Fibroblast of pulmonary artery (primary cell): ENCODE measurements around the gene MTIF3.

Source experiments
- DNase-seq: peaks from one replicate; pipeline ENCODE4 v3.0.0-alpha.2; 2010; ENCODE audit warnings: low read depth
- H3K4me3 ChIP-seq: replicated peaks from 2 replicates; pipeline ENCODE4 v1.5.1; 2011; ENCODE audit warnings: low read depth, mild to moderate bottlenecking, control low read depth, low read length, moderate library complexity
- TF ChIP-seq, protein P1 (sequence below): IDR thresholded peaks from 2 replicates; pipeline ENCODE4 v1.5.1; 2011; ENCODE audit warnings: mild to moderate bottlenecking, control low read depth, low read length, inconsistent platforms; ENCODE audit errors: missing control alignments

MTIF3 gene

DNA sequence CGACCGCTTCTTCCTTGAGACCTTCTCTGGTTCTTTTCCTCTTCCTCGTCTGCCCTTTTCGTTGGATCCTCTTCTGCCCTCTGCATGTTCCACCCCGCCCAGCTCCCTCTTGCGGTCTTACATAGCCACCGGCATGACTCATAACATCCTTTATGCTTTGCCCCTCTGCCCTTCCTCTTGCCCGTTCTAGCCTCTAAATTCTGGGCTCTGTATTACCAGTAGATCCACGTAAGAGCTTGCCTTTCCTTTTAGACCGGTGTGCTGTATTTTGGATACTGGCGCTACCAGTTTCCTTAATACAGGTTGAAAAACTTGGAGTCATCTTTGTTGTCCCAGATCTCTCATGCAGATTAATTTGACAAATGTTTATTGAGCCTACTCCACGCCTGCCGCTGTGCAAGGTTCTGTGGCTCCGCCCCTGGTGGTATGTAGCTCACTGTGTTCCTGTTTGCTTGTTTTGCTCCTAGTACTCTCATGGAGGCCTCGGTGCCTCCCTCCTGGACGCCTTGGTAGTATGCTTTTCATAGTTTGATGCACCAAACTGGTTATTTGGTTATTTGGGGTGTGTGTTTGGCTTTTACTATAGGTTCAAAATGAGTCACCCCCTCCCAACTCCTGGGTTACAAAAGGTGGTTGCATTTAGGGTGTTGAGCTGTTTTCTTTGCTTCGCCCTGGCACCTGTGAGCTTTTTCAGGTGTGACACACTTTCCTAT, 24.3 kb downstream of the MTIF3 start:
- peak overlapping the region; percentile 67 for H3K4me3 ChIP-seq
- peak; percentile 77 for DNase-seq
- TF ChIP-seq, protein P1, sequence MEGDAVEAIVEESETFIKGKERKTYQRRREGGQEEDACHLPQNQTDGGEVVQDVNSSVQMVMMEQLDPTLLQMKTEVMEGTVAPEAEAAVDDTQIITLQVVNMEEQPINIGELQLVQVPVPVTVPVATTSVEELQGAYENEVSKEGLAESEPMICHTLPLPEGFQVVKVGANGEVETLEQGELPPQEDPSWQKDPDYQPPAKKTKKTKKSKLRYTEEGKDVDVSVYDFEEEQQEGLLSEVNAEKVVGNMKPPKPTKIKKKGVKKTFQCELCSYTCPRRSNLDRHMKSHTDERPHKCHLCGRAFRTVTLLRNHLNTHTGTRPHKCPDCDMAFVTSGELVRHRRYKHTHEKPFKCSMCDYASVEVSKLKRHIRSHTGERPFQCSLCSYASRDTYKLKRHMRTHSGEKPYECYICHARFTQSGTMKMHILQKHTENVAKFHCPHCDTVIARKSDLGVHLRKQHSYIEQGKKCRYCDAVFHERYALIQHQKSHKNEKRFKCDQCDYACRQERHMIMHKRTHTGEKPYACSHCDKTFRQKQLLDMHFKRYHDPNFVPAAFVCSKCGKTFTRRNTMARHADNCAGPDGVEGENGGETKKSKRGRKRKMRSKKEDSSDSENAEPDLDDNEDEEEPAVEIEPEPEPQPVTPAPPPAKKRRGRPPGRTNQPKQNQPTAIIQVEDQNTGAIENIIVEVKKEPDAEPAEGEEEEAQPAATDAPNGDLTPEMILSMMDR: peak; percentile 58

DNA sequence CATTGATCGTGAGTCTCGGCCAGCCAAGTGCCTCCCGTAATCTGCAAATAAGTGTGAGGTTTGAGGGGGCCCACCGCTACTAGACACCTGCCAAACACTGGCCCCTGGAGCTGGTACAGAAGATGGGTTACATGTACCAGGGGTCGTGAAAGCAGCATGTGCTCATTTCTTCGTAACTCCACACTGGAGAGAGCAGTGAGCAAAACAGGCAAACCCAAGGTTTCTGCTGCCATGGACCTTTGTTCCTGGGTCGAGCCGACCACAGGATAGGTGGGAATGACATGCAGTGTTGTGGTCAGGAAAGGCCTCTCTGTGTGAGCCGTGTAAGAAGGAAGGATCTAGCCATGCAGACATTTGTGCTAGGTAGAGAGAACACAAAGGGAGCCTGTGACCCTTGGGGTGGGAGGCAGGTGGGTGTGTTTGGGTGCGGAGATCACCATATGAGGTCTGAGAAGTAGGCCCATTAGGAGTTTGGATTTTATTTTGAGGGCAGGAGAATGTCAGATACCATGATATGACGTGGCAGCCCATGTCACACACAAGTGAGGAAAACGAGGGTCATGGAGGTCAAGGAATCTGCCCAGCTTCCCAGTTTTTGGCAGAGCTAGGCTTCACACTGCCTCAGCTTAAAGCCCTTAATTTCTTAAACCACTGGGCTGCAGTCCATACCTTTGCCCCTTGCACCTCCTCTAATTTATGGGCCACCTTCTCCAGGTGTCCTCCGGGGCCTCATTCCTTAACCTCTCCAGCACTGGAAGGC, 25.0 kb downstream of the MTIF3 start:
- no peak for DNase-seq
- TF ChIP-seq, protein P1: no peak
- H3K4me3 ChIP-seq: peak overlapping the region; percentile 67

DNA sequence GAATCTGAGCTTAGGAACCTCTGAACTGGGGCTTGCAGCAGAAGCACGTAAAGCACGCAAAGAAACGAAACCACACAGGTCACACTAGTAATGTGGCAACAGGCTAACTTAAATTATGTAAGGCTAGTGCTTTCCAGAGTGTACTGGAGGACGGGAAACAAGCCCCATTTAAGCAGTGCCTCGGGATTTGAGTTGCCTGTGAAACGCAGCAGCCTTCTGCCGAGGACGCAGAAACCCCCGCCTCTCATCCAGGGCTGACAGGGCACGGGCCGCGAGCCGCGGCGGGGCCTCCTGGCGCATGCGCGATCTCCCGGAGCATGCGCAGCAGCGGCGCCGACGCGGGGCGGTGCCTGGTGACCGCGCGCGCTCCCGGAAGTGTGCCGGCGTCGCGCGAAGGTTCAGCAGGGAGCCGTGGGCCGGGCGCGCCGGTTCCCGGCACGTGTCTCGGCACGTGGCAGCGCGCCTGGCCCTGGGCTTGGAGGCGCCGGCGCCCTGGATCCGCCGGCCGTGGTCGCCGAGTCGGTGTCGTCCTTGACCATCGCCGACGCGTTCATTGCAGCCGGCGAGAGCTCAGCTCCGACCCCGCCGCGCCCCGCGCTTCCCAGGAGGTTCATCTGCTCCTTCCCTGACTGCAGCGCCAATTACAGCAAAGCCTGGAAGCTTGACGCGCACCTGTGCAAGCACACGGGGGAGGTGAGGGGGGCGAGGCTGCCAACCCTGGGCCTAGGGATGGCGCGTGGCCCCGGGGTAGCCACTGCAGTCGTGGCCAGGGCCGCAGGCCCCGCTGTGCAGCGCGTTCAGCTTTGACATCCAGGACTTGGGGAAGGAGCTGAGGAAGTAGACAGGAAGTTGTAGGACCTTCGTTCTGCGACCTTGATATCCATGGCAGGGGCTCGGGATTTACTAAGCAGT, 25.9 kb downstream of the MTIF3 start, which contains the start of gene GTF3A:
GTF3A (plus strand) TSS at position 374 of the 912 bp plus-strand sequence.
- TF ChIP-seq, protein P1: no peak
- H3K4me3 ChIP-seq: peak within 1 kb of the TSS; percentile 67
- DNase-seq: peak; percentile 88

DNA sequence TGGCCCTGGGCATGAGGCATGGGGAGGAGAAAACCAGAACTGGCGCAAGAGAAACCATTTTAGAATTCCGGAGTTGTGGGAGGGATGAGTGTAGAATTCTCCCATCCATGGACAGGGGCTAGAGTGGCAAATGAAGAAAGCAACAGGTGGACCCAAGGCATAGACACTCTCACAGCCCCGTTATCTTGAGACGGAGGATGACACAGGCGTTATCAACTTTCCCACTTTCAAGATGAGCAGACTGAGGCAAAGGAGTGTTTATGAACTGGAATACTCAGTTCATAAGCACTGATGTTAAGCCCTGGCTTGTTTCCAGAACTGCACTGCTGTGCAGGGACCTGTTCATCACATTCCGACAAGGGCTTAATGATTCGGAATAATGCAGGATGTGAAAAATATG, 27.0 kb downstream of the MTIF3 start:
- H3K4me3 ChIP-seq: no peak overlapping the region
- no peak for DNase-seq
- TF ChIP-seq, protein P1: no peak

DNA sequence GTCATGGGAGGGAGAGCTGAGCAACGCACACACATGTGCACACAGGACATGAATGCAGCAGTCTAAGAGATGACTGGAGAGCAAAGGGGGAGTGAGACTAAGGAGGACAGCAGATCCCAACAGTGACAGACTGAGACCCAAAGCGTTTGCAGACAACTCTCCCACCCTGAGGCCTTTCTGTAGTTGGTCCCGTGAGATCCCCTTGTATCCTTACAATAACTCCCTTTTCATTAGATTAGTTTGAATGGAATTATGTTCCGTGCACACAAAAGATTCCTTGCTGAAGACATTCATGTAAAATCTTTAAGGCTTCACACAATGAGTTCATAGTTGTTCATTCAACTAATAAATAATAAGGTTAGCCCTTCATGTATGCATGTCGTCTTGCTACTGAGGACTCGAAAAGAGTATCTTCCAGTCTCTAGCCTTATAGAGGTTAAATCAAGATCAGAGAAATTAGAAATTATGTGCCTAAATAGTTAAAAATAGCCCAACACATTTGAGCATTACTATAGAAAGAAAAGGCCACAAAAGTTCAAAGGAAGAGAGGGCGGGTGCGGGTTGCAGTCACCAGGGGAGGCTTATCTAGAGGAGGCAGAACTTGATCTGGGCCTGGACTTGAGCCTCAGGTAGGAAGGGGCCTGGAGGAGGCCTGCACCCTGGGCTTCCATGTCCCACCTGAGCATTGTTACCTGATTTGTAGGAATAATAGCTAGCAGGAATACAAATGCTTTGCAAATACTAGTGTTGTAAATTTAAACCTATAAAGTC, 29.1 kb downstream of the MTIF3 start:
- TF ChIP-seq, protein P1: no peak
- DNase-seq: no peak
- H3K4me3 ChIP-seq: no peak overlapping the region

DNA sequence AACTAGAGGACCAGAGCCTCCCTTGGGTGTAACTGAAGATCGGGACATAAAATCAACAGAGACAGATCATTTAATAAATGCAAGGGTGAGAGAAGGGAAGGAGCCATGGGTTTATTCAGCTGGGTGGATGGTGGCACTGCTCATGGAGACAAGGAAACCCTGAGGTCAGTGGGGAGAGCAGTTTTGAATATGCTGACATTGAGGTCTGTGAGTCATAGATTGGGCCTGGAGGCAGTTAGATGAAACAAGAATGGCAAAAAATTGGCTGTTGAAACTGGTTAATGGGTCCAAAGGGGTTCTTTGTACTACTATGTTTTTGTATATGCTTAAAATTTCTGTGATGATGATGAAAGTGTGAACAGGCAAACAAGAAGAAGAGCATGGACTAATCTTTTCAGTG, 31.0 kb downstream of the MTIF3 start:
- TF ChIP-seq, protein P1: no peak
- DNase-seq: no peak
- H3K4me3 ChIP-seq: no peak overlapping the region
